ENCODE results near the gene EIF1AX.

DNA sequence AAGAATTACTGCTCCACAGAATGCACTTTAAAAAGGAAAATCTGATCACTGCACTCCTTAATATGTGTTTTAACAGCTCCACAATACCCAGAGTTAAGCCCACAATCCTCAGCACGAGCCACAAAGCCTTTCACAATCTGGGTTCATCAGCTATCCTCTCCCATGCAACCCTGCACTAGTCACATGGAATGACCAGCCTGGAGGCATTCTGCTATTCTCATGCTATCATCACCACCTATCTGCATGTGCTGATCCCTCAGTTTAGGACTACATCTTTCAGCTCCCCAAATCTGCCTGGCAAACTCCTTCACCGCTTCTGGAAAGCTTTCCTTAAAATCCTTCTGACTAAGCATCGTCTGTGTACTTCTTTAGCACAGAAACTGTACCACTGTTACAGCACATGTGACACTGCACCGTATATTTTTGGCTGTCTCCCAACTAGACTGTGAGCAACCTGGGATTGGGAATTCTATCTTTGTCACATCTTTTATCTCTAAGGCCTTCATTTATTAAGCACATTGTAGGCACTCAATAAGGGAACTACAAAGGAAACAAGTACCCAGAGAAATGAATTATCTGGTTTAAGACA, 18.3 kb upstream of the EIF1AX start:
- TF ChIP-seq POLR2AphosphoS5 (IDR thresholded peaks at IDR 0.05; ENCODE audit: low read depth, low read length) (no peak), SPI1 (IDR thresholded peaks at IDR 0.05; ENCODE audit: low read depth, low read length) (no peak), POLR2A (IDR thresholded peaks at IDR 0.05; ENCODE audit: low read depth, low read length) (no peak), TAF1 (IDR thresholded peaks at IDR 0.05; ENCODE audit: low read depth, low read length) (no peak), PAX5 (IDR thresholded peaks at IDR 0.05; ENCODE audit: insufficient read depth, low read length, severe bottlenecking) (no peak)

Data from GM12891 (cell line).